HG03521 (cell line): ENCODE data around the gene TMEM9.

ENCODE experiments used
- ATAC-seq: cut with Tn5 transposase; IDR thresholded peaks from one replicate; pipeline ENCODE4 v1.9.1; 2021; ENCODE audit warnings: mild to moderate bottlenecking, moderate library complexity; ENCODE audit not compliant: unreplicated experiment

The TMEM9 gene

DNA sequence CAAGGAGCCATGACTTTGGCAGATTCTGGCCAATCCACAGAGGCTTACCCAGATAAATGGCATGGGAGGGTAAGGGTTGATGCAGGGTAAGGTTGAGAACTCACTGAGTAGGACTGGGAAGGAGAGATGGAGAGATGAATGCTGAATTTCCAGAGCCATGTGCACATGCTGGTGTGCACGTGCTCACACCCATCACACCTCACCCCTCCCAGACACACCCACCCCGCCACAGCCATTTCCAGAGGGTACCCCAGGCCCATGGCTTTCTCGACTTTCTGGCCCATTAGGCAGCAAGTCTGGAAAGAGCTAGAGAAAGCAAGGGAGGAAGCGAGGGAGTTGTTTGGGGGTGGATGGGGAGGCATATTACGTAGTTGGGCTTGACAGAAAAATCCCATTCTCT lies 43.7 kb downstream of the TMEM9 start:
- ATAC-seq = no peak

DNA sequence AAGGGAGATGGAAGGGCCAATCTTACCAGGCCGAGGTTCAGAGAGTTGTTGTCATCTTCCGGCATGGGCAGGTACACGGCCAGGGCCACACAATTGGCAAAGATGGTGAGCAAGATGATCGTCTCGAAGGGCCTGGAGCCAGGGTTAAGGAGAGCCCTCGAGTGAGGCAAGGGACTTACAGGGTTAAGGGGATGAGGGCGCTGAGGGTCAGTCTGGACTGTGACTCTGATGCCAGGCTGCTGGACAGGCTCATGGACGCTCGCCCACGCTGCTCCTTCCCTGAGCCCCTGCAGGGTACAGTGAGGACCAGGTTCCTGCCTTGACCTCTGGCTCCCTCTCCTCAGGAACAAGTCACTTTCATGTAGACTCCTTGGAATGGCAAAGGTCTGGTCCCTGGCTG lies 44.1 kb downstream of the TMEM9 start:
- ATAC-seq = no peak

DNA sequence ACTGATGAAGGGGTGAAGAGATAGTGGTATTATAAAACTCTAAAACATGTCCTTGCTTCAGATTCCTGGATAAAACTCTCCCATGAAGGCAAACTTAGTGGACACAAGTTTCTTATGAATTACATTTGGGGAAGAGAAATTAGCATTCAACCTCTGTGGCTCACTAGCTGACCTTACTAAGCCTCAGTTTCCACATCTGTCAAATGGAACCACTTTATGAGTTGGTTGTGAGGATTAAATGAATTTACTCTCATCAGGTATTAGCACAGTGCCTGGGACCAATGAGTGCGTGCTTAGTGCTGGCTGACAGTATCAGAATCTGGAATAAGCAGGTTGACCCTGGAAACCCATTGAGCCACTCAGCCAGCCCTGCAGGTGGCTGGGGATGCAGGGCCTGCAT lies 44.6 kb downstream of the TMEM9 start:
- ATAC-seq = no peak

DNA sequence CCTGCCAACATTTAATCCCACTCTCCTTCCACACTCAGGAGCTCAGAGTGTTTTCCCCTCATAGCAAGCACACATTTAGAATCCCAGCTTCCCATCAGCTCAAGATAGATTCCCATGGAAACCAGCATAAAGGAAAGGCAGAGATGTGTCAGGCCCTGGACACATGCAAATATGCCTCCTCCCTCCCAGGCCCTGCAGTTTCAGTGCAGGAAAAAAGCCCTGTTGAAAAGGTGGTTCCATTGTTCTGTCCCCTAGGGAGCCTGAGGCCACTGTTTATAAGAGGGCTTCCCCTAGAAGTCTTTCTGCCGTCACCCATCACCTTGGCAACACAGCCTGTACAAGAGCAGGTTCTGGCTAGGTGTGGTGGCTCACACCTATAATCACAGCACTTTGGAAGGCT lies 45.7 kb downstream of the TMEM9 start:
- ATAC-seq = no peak

DNA sequence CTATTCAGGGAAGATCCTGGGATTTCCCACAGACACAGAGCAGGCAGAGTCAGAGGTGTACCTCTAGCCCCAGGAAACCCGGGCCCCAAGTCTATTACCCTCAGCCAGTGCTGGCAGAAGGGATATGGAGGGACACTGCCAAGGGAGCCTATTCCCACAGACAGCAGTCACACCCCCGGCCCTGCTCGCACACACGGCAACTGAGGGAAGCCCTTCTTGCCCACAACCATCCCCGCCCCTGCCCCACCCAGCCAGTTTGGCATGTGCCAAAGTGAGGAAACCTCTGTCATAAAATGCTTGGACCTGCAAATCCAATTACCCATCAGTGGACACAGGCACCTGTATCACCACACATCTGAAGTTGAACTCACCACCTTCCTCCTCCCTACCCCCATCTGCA lies 48.6 kb downstream of the TMEM9 start:
- no peak for ATAC-seq

DNA sequence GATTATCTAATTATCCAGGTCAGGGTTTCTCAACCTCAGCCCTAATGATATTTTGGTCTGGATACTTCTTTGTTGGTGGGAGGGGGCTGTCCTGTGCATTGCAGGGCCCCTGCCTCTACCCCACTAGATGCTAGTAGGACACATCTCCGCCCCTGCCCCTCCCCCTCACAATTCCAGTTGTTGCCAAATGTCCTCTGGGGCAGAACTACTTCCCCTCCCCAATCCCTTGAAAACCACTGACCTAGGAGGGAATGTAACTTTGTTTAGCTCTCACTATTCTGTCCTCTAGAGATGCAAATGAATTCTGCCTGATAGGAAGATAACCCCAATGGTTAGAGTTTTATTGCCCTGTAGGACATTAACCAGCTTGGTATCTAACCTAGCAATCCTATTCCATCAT lies 50.1 kb downstream of the TMEM9 start:
- ATAC-seq = no peak

DNA sequence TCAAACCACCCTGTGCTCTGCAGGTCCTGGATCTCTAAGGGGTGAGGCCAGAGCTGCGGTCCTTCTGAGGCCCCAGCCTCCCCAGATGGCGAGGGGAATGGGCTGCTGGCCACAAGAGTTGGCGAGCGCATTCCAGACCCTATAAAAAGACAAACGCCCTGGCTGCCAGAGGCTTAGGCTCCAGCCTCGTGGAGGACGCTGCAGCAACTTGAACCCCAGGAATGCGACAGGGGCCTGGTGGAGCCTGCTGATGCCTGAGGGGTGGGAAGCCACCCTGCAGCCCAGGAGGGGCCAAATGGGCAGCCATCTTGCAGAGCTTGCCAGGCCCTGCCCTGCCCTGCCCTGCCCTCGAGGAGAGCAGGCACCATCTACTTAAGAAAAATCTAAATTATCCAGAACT lies 50.6 kb downstream of the TMEM9 start:
- no peak for ATAC-seq

DNA sequence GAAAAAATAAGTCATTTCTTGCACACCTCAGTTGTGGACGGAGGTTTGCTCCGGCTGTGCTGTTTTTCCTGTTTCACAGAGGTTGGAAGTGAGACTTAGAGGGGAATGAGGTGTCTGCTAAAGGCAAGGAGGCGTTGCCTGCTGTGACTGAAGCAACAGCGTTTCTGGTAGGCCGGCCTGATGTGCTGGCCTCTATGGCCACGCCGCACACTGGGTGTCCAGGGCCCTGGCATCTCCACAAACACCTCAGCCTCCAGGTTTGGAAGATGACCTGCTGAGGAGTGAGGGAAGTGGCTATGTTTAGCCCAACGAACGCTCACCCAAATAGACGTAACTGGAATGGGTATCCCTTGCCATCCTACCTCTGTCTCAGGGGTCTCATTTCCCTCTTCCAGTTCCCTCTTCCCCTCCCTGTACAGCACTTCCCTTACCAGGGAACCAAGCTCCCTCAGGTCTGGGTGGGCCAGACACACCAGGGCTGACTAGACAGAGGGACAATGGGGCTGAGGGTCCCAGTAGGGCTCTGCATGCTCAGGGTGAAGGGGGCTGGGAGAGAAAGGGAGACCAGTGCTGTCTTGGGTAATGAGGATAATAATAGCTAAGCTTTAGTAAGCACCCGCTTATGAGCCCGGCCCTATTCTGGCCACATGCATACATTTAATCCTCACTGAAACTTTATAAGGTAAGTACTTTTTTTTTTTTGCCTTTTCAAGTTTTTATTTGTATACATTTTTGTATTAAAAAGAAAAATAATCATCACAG lies 53.9 kb downstream of the TMEM9 start:
- no peak for ATAC-seq

DNA sequence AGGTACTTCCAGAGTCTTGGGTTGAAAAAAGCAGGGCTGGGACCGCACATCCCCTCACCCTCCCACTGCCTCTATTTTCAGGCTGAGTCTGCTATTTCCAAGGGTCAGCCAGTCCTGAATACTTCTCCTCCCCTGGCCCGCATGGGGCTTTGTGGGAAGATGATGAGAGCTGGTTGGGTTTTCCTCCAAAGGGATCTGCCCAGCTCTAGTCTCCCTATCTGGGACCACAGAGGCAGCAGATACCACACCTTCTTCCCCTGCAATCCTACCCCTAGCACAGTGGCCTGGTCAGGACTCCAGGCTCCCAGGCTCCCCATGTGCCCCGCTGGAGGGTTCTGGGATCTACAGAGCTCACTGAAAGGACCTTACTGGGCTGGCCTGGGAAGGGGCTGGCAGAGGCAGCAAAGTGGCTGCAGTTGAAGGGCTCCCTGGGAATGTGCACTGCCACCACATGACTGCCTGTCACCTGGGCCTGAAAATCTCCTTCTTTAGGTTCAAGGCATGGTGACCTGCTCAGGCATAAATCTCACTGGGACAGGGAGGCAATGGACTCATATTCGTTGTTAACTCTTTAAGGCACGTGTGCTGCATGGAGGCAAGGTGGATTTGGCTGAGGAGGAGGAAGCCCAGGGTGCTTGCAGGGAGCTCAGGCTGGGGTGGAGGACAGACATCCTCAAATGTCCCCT lies 55.1 kb downstream of the TMEM9 start:
- ATAC-seq = no peak

DNA sequence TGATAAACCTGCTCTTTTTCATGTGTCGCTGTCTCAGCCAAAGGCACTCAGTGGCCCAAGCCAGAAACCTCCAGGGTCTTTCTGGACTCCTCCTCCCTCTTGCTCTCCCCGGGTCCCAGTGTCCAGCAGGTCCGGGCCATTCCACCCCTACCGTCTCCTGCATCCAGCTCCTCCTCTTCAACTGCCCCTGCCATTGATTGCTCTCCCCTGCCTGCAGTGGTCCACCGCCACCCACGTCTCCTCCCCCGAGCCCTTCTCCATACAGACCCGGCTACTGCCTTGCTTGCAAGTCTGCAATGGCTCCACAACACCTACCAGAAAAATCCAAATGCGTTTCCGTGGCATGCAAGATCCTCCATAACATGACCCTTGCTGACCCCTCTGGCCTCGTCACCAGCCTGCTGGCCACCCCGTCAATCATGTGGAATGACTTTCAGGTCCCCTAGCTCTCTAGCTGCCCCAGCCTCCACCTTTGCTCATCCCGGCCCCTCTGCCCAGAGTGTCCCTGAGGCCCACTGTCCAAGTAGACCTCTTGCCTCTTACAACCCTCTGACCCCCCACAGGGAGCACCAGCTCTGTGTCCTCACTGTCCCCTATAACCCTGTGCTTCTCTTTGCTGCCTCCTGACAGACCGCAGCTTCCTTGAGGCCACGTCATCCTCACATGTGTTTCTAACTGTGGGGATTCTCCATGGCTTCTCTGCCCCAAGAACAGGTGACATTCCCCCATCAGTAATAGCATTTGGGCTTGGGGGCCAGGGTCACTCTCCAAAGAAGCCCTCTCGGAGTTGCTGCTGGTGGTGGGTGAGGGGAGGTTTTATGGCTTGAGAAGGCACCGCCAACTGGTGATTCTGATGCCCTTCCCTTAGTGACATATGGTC lies 57.1 kb downstream of the TMEM9 start:
- no peak for ATAC-seq

DNA sequence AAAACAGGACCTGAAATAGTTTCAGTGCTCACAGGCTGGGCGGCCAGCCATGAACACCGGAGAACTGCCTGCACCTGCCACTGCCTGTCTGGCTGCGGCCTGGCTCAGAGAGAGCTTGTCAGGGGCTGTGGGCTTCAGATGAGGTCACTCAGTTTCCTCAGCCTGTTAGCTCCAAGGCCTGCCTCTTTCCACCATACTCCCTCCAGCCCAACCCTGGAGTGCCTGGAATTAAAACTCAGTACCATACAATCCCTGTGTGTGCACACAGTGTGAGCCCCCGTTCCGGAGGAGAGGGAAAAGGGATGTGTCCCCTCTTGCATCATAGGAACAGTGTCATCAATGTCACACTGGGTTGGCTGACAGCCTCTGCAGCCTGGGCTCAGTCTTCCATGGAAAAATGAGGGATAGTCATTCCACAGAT lies 58.2 kb downstream of the TMEM9 start:
- peak; percentile 38 for ATAC-seq

DNA sequence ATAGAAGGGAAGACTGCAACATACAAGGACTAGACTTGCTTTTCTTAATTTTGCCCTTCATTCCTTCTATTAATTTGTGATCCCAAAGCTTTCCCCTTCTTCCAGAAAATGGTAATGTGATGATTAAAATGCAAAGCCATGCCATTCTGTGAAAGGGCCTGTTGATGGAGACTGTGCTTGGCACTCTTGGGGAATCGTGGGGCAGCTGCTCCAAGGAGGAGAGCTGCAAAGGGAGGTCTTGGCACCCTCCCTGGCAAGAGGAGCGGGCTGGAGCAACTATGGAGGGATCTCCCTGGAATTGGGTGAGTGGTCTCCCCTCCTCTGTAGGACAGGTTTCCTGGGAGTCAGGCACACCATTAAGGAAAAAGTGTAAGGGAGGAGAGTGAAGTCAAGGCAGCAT lies 58.7 kb downstream of the TMEM9 start:
- no peak for ATAC-seq

DNA sequence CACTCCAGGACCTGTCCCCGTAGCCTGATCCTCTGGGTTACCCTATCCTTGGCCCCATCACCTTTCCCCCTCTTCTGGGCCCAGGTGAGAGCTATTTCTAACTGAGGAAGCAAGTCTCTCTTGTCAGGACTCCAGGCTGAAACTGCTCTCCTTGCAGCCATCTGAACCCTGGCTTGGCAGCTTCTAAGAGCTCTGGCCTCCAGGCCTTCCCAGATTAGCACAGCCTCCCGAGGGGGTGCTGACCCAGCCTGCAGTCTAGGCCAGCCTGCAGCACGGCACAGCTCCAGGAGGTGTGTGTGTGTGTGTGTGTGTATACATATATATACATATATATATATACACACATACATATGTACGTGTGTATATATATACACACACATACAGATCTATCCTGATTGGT lies 59.4 kb downstream of the TMEM9 start:
- no peak for ATAC-seq

DNA sequence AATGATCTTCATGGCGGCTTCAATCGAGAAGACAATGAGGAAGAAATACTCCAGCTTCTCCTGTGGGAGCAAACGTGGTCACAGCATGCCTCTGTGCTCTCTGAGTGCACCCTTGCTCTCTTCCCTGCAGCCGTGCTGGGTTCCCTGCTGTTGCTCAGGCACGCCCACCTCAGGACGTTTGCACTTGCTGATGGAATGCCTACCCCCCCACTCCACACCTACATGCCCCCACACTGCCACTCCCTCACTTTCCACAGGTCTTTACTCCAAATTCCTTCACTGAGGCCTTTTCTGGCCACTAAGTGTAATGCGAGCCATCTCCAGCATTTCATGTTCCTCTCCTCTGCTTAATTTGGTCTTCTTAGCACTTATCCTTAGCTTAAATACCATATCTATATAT lies 60.3 kb downstream of the TMEM9 start:
- ATAC-seq = no peak

DNA sequence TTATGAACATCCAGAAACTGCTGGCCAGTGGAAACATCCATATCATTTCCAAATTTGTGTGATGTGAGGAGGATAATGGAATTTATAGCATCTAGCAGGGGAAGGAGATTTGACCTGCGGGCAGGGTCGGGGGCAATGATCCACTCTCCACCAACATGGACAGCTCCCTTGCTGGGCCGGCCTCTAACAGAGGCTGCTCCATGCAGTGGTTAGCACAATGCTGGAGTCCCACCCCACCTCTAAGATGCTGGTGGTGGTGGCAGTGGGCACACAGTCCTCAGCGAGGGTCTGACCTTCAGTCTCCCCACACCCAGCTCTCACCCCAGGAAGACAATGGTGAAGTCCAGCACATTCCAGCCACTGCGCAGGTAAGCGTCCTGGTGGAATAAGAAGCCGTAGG lies 60.7 kb downstream of the TMEM9 start:
- no peak for ATAC-seq

DNA sequence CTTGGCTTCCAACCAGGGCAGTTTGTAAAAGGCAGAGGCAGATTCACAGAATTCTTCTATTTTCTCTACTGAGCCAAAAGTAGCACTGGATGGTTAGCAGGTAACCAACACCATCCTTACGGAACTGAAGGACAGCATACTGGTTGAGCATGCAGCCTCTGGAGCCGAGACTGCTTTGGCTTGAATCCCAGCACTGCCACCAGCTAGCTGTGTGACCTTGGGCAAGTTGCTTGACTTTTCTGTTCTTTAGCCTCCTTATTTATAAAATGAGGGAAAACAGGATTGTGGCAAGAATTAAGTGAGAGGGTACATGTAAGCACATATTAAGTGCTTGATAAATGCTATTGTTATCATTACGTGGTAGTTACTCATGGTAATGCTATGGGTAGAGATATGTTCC lies 61.5 kb downstream of the TMEM9 start:
- ATAC-seq = no peak

DNA sequence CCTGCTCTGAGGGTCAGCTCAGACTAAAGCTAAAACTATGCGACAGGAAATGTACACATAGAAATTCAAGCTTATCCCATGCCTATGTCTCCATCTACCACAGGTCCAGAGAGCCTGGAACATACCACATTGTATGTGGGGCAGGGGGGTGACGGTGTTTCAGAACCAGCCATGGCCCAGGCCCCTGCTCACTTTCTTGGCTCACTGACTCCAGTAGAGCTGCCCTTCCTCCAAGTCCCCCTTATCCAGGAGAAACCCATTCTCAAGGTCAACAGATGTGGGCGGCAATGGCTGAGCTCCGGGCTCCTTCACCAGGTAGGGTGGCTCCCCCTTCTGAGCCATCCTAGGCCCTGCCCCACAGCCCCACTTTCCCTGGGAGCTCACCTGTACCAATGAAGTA lies 63.0 kb downstream of the TMEM9 start:
- no peak for ATAC-seq

DNA sequence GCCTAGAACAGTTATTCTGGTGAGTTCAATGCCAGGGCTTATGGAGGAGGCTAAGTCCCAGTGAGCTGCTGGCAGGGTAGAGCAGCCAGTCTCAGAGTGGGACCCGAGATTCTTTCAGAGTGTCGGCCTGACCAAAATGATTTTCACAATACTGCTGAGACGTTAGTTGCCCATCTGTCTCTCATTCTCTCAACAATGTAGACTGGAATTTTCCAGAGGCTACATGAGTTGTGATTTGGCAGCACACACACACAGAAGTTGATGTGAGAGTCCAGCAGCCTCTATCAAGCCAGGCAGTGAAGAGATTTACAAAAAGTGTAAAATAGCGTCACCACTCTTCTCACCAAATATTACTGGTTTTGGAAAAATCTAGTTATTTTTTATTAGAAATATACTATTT lies 63.7 kb downstream of the TMEM9 start:
- no peak for ATAC-seq

DNA sequence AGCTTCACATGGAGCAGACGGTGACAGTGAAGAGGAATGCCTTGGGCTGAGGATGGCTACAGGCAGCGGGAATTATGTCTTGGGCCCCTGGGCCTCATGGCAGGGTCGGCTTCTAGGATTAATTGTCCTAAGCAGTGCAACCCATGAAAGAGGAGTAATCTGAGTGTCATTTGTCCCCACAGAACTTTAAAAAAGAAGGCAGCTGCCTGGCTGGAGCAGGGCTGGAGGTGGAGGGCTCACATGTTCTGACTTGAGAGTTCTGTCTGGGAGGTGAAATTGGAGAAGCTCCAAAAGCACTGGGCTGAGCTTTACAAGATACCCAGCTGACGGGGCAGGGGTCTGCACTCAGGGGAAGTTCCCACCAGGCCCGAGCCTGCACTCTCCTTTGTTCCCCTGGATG lies 64.7 kb downstream of the TMEM9 start:
- ATAC-seq = no peak

DNA sequence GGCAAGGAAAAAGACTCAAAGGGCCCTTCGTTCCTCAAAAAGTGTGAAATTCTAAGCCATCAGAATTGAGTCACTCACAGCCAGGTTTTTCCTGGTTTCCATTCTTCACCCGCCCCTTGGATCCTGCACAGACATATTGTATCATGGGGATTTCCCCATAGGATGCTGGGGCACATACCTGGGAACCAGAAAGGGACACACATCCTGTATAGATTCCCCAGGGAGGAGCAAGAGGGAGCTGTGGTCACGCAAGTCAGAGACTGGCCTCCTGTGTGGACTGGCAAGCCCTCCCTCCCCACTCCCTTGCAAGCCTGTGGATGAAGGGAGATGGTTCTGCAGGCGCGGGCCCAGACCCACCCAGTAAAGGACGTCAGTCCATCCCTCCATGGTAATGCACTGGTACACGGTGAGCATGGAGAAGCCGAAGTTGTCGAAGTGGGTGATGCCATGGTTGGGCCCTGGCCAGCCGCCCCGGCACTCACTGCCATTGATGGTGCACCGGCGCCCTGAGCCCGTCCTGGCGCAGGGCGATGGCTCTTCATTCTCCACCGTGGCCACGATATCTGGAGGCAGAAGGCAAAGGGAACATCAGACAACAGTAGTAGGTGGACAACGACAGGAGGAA lies 65.3 kb downstream of the TMEM9 start:
- ATAC-seq = no peak

DNA sequence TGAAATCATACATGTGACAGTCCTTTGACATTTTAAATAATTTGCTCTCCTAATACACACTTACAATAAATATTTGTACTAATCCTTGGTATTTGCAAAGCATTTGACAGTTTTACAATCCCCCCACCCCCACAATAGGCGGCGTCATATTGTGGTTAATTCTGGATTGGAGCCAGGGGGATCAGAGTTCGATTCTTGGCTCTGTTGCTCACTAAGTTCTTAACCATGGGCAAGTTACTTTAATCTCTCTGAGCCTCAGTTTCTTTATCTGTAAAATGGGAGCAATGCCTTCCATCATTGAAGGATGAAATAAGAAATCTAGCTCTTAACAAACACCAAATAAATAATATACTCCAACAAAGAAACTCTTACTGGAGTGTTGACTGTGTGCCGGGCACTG lies 65.9 kb downstream of the TMEM9 start:
- no peak for ATAC-seq
